Endothelial cell of umbilical vein (primary cell): Measurements from ENCODE around the gene EHF. TPM values are rescaled to one million over a fixed set of nuclear protein-coding genes. Genes with fewer than 3 reads are reported as not detected.

Source experiments
- BruUV-seq: library from RNA; stranded (reverse); fragments of 400-500 nt; replicated peaks from 2 replicates; lab custom pipeline; 2021; lab: Mats Ljungman, UMichigan
- CTCF ChIA-PET: fragments of 300-600, 350-600 bp; sonication (Branson Sonifier 250); formaldehyde crosslinking; loops from one replicate; lab custom pipeline; 2021; ENCODE audit warnings: antibody characterized with exemption, inconsistent platforms; lab: Charles Lee
- POLR2A ChIA-PET: fragments of 300-600, 350-600 bp; sonication (Branson Sonifier 250); formaldehyde crosslinking; loops from one replicate; lab custom pipeline; 2021; ENCODE audit warnings: antibody characterized with exemption, inconsistent platforms; lab: Charles Lee
- DNase-seq: peaks from one replicate; pipeline ENCODE4 v3.0.0-alpha.2; 2011; ENCODE audit warnings: low read depth, low spot score
- FAIRE-seq: peaks from 2 replicates; lab custom pipeline; 2011; peaks lifted over from hg19 to GRCh38; lab: Jason Lieb, UNC
- H2AFZ ChIP-seq: 2 replicates; pipeline ENCODE4 v1.6.0; 2012; ENCODE audit warnings: low read depth, low read length, control low read depth, inconsistent platforms
- H3K27ac ChIP-seq: 2 replicates; pipeline ENCODE4 v1.5.1; 2011; ENCODE audit warnings: low read depth, mild to moderate bottlenecking, control low read depth, low read length, moderate library complexity; ENCODE audit not compliant: insufficient read depth
- H3K27me3 ChIP-seq, 2 experiments: 2 replicates each; pipeline versions ENCODE4 v1.6.0 to v1.6.1; 2011; ENCODE audit warnings: low read length in 2 of 2, mixed read lengths in 1 of 2; ENCODE audit not compliant: control insufficient read depth in 2 of 2, insufficient read depth in 2 of 2
- H3K36me3 ChIP-seq, 2 experiments: 2 replicates in 1 of 2; 3 replicates in 1 of 2; pipeline ENCODE4 v1.5.1; 2011; ENCODE audit warnings: low read length in 2 of 2, mild to moderate bottlenecking in 1 of 2, moderate library complexity in 1 of 2; ENCODE audit not compliant: control insufficient read depth in 2 of 2, insufficient read depth in 2 of 2; ENCODE audit errors: extremely low read depth in 1 of 2
- H3K4me1 ChIP-seq: 3 replicates; pipeline ENCODE4 v1.5.1; 2011; ENCODE audit warnings: mild to moderate bottlenecking, low read length; ENCODE audit not compliant: control insufficient read depth, insufficient read depth; ENCODE audit errors: extremely low read depth
- H3K4me2 ChIP-seq: 2 replicates; pipeline ENCODE4 v1.6.1; 2011; ENCODE audit warnings: low read length, control low read depth, mixed read lengths; ENCODE audit not compliant: insufficient read depth
- H3K4me3 ChIP-seq, 3 experiments: fragments of 200-600 bp in 1 of 3; sonication (generic), shearing (Covaris generic) in 1 of 3; replicated peaks in 1 of 3; 2 replicates each; pipeline ENCODE4 v1.5.1; 2011 to 2016; ENCODE audit warnings: control low read depth in 3 of 3, low read length in 3 of 3, mild to moderate bottlenecking in 2 of 3, inconsistent platforms in 1 of 3, low read depth in 1 of 3, moderate library complexity in 1 of 3; ENCODE audit not compliant: insufficient read depth in 1 of 3
- H3K79me2 ChIP-seq: 2 replicates; pipeline ENCODE4 v1.6.0; 2012; ENCODE audit warnings: low read length, inconsistent platforms; ENCODE audit not compliant: control insufficient read depth, insufficient read depth
- H3K9ac ChIP-seq: replicated peaks from 2 replicates; pipeline ENCODE3; 2011; ENCODE audit warnings: low read length, control low read depth; ENCODE audit not compliant: insufficient read depth; ENCODE audit errors: extremely low read depth
- H3K9me1 ChIP-seq: replicated peaks from 3 replicates; pipeline ENCODE4 v1.6.0; 2011; ENCODE audit warnings: mild to moderate bottlenecking, low read length; ENCODE audit not compliant: control insufficient read depth, insufficient read depth; ENCODE audit errors: extremely low read depth
- H3K9me3 ChIP-seq: replicated peaks from 2 replicates; pipeline ENCODE4 v1.5.1; 2012; ENCODE audit warnings: low read length, inconsistent platforms; ENCODE audit not compliant: control insufficient read depth, insufficient read depth
- H4K20me1 ChIP-seq: replicated peaks from 2 replicates; pipeline ENCODE3; 2011; ENCODE audit warnings: mild to moderate bottlenecking, low read length; ENCODE audit not compliant: control insufficient read depth, insufficient read depth; ENCODE audit errors: extremely low read depth
- CTCF ChIP-seq, 2 donors: IDR thresholded peaks; 1 replicate in 1 of 2; 2 replicates in 1 of 2; pipeline ENCODE4 v1.5.1; 2011; ENCODE audit warnings: low read length in 2 of 2, mild to moderate bottlenecking in 2 of 2, moderate library complexity in 2 of 2, control low read depth in 1 of 2, inconsistent platforms in 1 of 2, low read depth in 1 of 2; ENCODE audit not compliant: insufficient read depth in 1 of 2; ENCODE audit errors: extremely low read depth in 1 of 2
- EZH2 ChIP-seq: IDR thresholded peaks from 2 replicates; pipeline ENCODE4 v1.6.1; 2012; ENCODE audit warnings: borderline replicate concordance, low read depth, mild to moderate bottlenecking, moderate library complexity, low read length, inconsistent platforms; ENCODE audit not compliant: severe bottlenecking
- FOS ChIP-seq: IDR thresholded peaks from 2 replicates; pipeline ENCODE4 v1.6.1; 2011; ENCODE audit warnings: mild to moderate bottlenecking, low read length, moderate library complexity, borderline replicate concordance; ENCODE audit not compliant: insufficient read depth
- GATA2 ChIP-seq: IDR thresholded peaks from 2 replicates; pipeline ENCODE4 v1.7.0; 2011; ENCODE audit warnings: low read depth, mild to moderate bottlenecking, moderate library complexity, mixed read lengths, low read length; ENCODE audit not compliant: insufficient read length, insufficient read depth
- JUN ChIP-seq: IDR thresholded peaks from 2 replicates; pipeline ENCODE4 v1.6.1; 2011; ENCODE audit warnings: borderline replicate concordance, low read depth; ENCODE audit not compliant: insufficient read length, insufficient read depth
- MYC ChIP-seq: IDR thresholded peaks from one replicate; pipeline ENCODE4 v1.6.1; 2011; ENCODE audit warnings: mild to moderate bottlenecking, low read depth, low read length
- POLR2A ChIP-seq: IDR thresholded peaks from 2 replicates; pipeline ENCODE4 v1.6.1; 2012; ENCODE audit warnings: low read depth, mild to moderate bottlenecking, control low read depth, low read length
- POLR2AphosphoS5 ChIP-seq: IDR thresholded peaks from 2 replicates; pipeline ENCODE4 v1.6.1; 2012; ENCODE audit warnings: low read depth, mild to moderate bottlenecking, control low read depth, low read length, moderate library complexity; ENCODE audit not compliant: insufficient read depth
- dilution Hi-C: fragments of 300-500 bp; cut with MboI; formaldehyde crosslinking; loops from one replicate; pipeline ENCODE4 v1.15.0; 2019; ENCODE audit warnings: low sequenced_read_pairs; ENCODE audit not compliant: extremely low pct_ligation_motif_present
- intact Hi-C: fragments of 100-400 bp; cut with micrococcal nuclease; formaldehyde crosslinking; loops from one replicate; pipeline ENCODE4 v1.10.0; 2022
- polyA plus RNA-seq, 4 experiments: library from polyadenylated mRNA; depleted of rRNA in 3 of 4; stranded (reverse) in 3 of 4; unstranded in 1 of 4; fragments of >200 nt; gene quantifications; 2 replicates each; pipeline versions ENCODE4 v1.2.1 to v1.2.3, GENCODE V29; 2011 to 2012; ENCODE audit warnings: missing spikeins in 1 of 4
- total RNA-seq: library from RNA; stranded (reverse); gene quantifications from 2 replicates; pipeline ENCODE4 v1.2.3, GENCODE V29; 2021
- TF ChIP-seq, protein P1 (sequence below): IDR thresholded peaks from 2 replicates; pipeline ENCODE4 v1.6.1; 2011; ENCODE audit not compliant: insufficient read depth, insufficient read length

EHF gene
- total and polyA plus RNA-seq, 2 donors (not counting 3 experiments of a cell fraction or from before 2014, with no cell fraction given) = not detected

DNA sequence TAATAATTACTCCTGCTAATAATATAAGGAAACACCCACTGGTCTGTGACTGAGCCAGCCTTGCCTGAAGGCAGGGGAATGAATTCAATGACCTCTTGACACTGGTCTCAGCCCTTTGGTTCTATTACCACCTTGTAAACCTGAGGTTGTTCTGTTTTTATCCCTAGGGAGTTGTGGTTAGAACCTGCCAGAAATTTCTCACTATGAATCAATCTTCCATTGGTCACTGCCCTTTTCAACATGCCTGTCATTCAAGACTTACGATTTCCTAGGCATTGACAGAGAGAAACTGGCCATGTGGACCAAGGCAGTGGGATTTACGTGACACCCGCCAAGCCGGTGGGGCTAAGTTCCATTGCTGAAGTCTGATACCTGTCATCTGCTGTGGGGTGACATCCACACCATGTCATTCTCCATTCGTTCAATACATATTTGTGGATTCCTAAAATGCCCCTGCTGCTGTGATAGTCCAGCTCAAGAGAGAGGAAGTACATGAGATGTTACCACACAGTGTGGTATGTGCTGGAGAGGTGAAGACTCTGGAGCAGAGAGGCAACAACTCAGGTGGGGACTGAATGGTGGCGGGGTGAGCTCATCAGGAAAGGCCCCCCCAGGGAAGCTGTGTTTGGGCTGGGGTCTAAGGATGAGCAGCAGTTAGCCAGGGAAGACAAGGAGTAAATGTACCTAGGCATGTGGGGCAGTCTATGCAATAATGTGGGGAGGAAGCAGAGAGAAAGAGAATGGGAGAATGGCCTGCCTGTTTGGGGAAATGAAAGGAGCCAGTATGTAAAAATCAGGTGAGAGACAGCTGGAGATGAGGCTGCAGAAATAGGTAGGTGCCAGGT, 15.2 kb upstream of the EHF start:
- dilution Hi-C loops = no loop called here
- TF ChIP-seq FOS (no peak), JUN (no peak), POLR2A (no peak), POLR2AphosphoS5 (no peak), CTCF (IDR thresholded peaks at IDR 0.05; ENCODE audit: extremely low read depth in 1 of 2, insufficient read depth in 1 of 2, low read depth in 1 of 2, low read length in 2 of 2) (no peak), EZH2 (no peak), GATA2 (no peak), MYC (no peak)
- TF ChIP-seq, protein P1, sequence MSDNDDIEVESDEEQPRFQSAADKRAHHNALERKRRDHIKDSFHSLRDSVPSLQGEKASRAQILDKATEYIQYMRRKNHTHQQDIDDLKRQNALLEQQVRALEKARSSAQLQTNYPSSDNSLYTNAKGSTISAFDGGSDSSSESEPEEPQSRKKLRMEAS = no peak
- no peak for DNase-seq
- Histone ChIP-seq H4K20me1 (no peaks in the 10 kb centered on the region), H3K9me3 (no peaks in the 10 kb centered on the region), H3K36me3 (no peaks in the 10 kb centered on the region), H3K4me2 (no peak overlapping the region), H3K4me1 (no peaks in the 10 kb centered on the region), H3K79me2 (no peaks in the 10 kb centered on the region), H3K9me1 (no peaks in the 10 kb centered on the region), H3K27me3 (no peaks in the 10 kb centered on the region), H2AFZ (no peak overlapping the region), H3K9ac (no peak overlapping the region), H3K27ac (no peak overlapping the region), H3K4me3 (no peak overlapping the region)
- FAIRE-seq = no peak
- intact Hi-C loops = no loop called here
- ChIA-PET CTCF (no interaction called here), POLR2A (no interaction called here)
- BruUV-seq = no TSS peak
